Suprapubic skin (tissue), 4 donors: ENCODE data around the gene ZNF462. TPM values are rescaled to one million over a fixed set of nuclear protein-coding genes. Genes with fewer than 3 reads are reported as not detected.

ENCODE experiments used
- DNase-seq, 2 donors: peaks; one replicate each; pipeline ENCODE4 v3.0.0-alpha.2; 2019; ENCODE audit warnings: low spot score in 2 of 2
- H3K27ac ChIP-seq: fragments of 200-600 bp; sonication (generic); one replicate; pipeline ENCODE4 v1.5.1; 2019
- H3K27me3 ChIP-seq: fragments of 200-600 bp; sonication (generic); one replicate; pipeline ENCODE4 v1.5.1; 2019
- H3K36me3 ChIP-seq: fragments of 200-600 bp; sonication (generic); one replicate; pipeline ENCODE4 v1.5.1; 2019
- H3K4me1 ChIP-seq: fragments of 200-600 bp; sonication (generic); one replicate; pipeline ENCODE4 v1.5.1; 2019
- H3K4me3 ChIP-seq: fragments of 200-600 bp; sonication (generic); one replicate; pipeline ENCODE4 v1.5.1; 2019; ENCODE audit warnings: mild to moderate bottlenecking
- H3K9me3 ChIP-seq: fragments of 200-600 bp; sonication (generic); one replicate; pipeline ENCODE4 v1.5.1; 2019
- CTCF ChIP-seq, 2 donors: fragments of 200-600 bp in 1 of 2; fragments of 450-650 bp in 1 of 2; sonication (generic) in 1 of 2; IDR thresholded peaks; one replicate each; pipeline ENCODE4 v1.5.1; 2016 to 2019; ENCODE audit warnings: antibody characterized with exemption in 2 of 2, mild to moderate bottlenecking in 1 of 2, moderate library complexity in 1 of 2
- EP300 ChIP-seq: sonication (generic); formaldehyde crosslinking; IDR thresholded peaks from one replicate; pipeline ENCODE4 v1.6.1; 2017; ENCODE audit warnings: antibody characterized with exemption
- POLR2A ChIP-seq, 2 donors: fragments of 450-650 bp; IDR thresholded peaks; one replicate each; pipeline ENCODE4 v1.6.1; 2017; ENCODE audit warnings: antibody characterized with exemption in 2 of 2, mild to moderate bottlenecking in 2 of 2, moderate library complexity in 2 of 2
- POLR2AphosphoS5 ChIP-seq, 3 donors: sonication (generic); formaldehyde crosslinking; IDR thresholded peaks; one replicate each; pipeline ENCODE4 v1.6.1; 2017; ENCODE audit warnings: antibody characterized with exemption in 3 of 3
- WGBS: methylation state at CpG from one replicate; pipeline ENCODE4 v1.1.5; 2018; 5-methylcytosine and 5-hydroxymethylcytosine counted together
- total RNA-seq, 4 donors: library from RNA; depleted of rRNA; stranded (reverse); fragments of >200 nt; gene quantifications; one replicate each; pipeline ENCODE4 v1.1.0, GENCODE V29; 2016

The ZNF462 gene
- total RNA-seq, 4 donors from 2014 or later, result 16.4 to 35.2 (median 29.7) TPM

- Histone ChIP-seq H3K36me3 (peaks cover 18% of the 10 kb centered on the region), H3K9me3 (no peaks in the 10 kb centered on the region), H3K27ac (no peak overlapping the region), H3K4me3 (no peak overlapping the region), H3K4me1 (no peaks in the 10 kb centered on the region), H3K27me3 (no peaks in the 10 kb centered on the region)
- no peak for DNase-seq
- no peak for TF ChIP-seq EP300
- TF ChIP-seq CTCF (IDR thresholded peaks at IDR 0.05), result no peak
- TF ChIP-seq POLR2A (IDR thresholded peaks at IDR 0.05), result no peak
- no peak for TF ChIP-seq POLR2AphosphoS5 (IDR thresholded peaks at IDR 0.05)
- 93% methylated on average over 3 of the region's 3 CpGs for WGBS
Measured at GRCh38 chr9:106954974-106955850, 92.2 kb downstream of the ZNF462 start.

- H3K36me3 ChIP-seq, result peaks cover 16% of the 10 kb centered on the region
Measured at GRCh38 chr9:106956971-106957370, 94.0 kb downstream of the ZNF462 start.

GRCh38 chr9:106958955-106959657 lies 96.1 kb downstream of the ZNF462 start:
- Histone ChIP-seq H3K27me3 (no peaks in the 10 kb centered on the region), H3K9me3 (no peaks in the 10 kb centered on the region), H3K4me1 (no peaks in the 10 kb centered on the region), H3K36me3 (peaks cover 15% of the 10 kb centered on the region), H3K27ac (no peak overlapping the region), H3K4me3 (no peak overlapping the region)
- TF ChIP-seq POLR2A (IDR thresholded peaks at IDR 0.05), result no peak
- DNase-seq, result no peak

More at GRCh38 chr9:106956971-106957370, 94.0 kb downstream of the ZNF462 start:
- H3K4me3 ChIP-seq, result no peak overlapping the region
- H3K27ac ChIP-seq, result no peak overlapping the region
- no peak for DNase-seq
- 72% methylated on average over 5 of the region's 5 CpGs for WGBS
- no peaks in the 10 kb centered on the region for H3K27me3 ChIP-seq
- no peaks in the 10 kb centered on the region for H3K4me1 ChIP-seq
- H3K9me3 ChIP-seq, result no peaks in the 10 kb centered on the region
- TF ChIP-seq POLR2A (IDR thresholded peaks at IDR 0.05), result no peak

GRCh38 chr9:106960258-106960657 lies 97.3 kb downstream of the ZNF462 start:
- Histone ChIP-seq H3K9me3 (no peaks in the 10 kb centered on the region), H3K27me3 (no peaks in the 10 kb centered on the region), H3K27ac (no peak overlapping the region), H3K36me3 (peaks cover 17% of the 10 kb centered on the region), H3K4me3 (no peak overlapping the region), H3K4me1 (no peaks in the 10 kb centered on the region)
- no peak for DNase-seq
- WGBS, result 80% methylated on average over 5 of the region's 5 CpGs
- TF ChIP-seq POLR2AphosphoS5 (IDR thresholded peaks at IDR 0.05) (no peak), CTCF (IDR thresholded peaks at IDR 0.05) (no peak), POLR2A (IDR thresholded peaks at IDR 0.05) (no peak), EP300 (no peak)

- Histone ChIP-seq H3K36me3 (peaks cover 20% of the 10 kb centered on the region), H3K27ac (no peak overlapping the region), H3K9me3 (no peaks in the 10 kb centered on the region), H3K27me3 (no peaks in the 10 kb centered on the region), H3K4me3 (no peak overlapping the region), H3K4me1 (no peaks in the 10 kb centered on the region)
- TF ChIP-seq EP300 (no peak), CTCF (IDR thresholded peaks at IDR 0.05) (no peak)
- DNase-seq, result no peak
- WGBS, result 86% methylated on average over 2 of the region's 2 CpGs
Measured at GRCh38 chr9:106961623-106962022, 98.7 kb downstream of the ZNF462 start.

- Histone ChIP-seq H3K4me1 (no peaks in the 10 kb centered on the region), H3K4me3 (no peak overlapping the region), H3K9me3 (no peaks in the 10 kb centered on the region), H3K27me3 (no peaks in the 10 kb centered on the region), H3K27ac (no peak overlapping the region), H3K36me3 (peaks cover 20% of the 10 kb centered on the region)
- TF ChIP-seq CTCF (IDR thresholded peaks at IDR 0.05) (no peak), POLR2AphosphoS5 (IDR thresholded peaks at IDR 0.05) (no peak), POLR2A (IDR thresholded peaks at IDR 0.05) (no peak), EP300 (no peak)
- no peak for DNase-seq
- WGBS, result 74% methylated on average over 2 of the region's 2 CpGs
Measured at GRCh38 chr9:106962122-106962521, 99.2 kb downstream of the ZNF462 start.
